ENCODE results near the gene MICU1. TPM values are rescaled to one million over a fixed set of nuclear protein-coding genes. Genes with fewer than 3 reads are reported as not detected.

MICU1 gene
- total RNA-seq, 1 experiment from 2014 or later: 39.4 TPM

DNA sequence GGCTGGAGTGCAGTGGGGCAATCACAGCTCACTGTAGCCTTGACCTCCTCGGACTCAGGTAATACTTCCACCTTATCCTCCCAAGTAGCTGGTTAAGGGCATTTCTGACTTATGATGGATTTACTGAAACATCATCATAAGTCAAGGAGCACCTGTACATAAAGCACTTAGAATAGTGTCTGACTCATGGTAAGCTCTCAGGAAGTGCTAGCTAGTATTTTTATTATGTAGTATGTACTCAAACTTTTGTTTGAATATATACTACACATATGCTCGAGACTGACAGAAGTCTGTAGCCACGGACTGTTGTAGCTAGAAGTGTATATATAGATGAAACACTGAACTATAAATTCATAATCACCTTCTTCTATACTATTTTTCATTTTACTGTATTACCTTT, 163.6 kb downstream of the MICU1 start:
- Histone ChIP-seq H3K27ac (ENCODE audit: low read depth, low read length) (no peak overlapping the region), H3K27me3 (ENCODE audit: insufficient read depth, low read length) (no peaks in the 10 kb centered on the region), H3K9me2 (ENCODE audit: insufficient read depth) (no peaks in the 10 kb centered on the region), H3K36me3 (ENCODE audit: control insufficient read depth in 1 of 2, insufficient read depth in 2 of 2, low read length in 2 of 2) (no peaks in the 10 kb centered on the region), H3K4me1 (ENCODE audit: control insufficient read depth in 1 of 2, insufficient read depth in 2 of 2, low read length in 2 of 2) (no peaks in the 10 kb centered on the region; a peak in 1 of 4 replicates), H4K20me1 (ENCODE audit: insufficient read depth) (no peaks in the 10 kb centered on the region), H3K4me3 (replicated peaks in 1 of 2; ENCODE audit: low read depth in 1 of 2, low read length in 2 of 2) (no peak overlapping the region), H2AFZ (ENCODE audit: low read depth, low read length, poor library complexity, severe bottlenecking) (no peak overlapping the region), H3K4me2 (ENCODE audit: low read length) (no peak overlapping the region), H3K9ac (ENCODE audit: low read length) (no peak overlapping the region), H3K79me2 (ENCODE audit: insufficient read depth, low read length) (no peaks in the 10 kb centered on the region), H3K9me3 (ENCODE audit: control insufficient read depth in 1 of 2, insufficient read depth in 1 of 2, low read depth in 1 of 2, low read length in 2 of 2) (no peaks in the 10 kb centered on the region)
- no TSS peak for BruUV-seq (replicated peaks)
- DNase-seq (ENCODE audit: low read depth, low spot score) (no peak), ATAC-seq (no peak)
- no peak for TF ChIP-seq TCF7L2 (IDR thresholded peaks at IDR 0.05; ENCODE audit: borderline replicate concordance, extremely low read depth, insufficient read depth, insufficient read length)
- TF ChIP-seq ZFX (IDR thresholded peaks at IDR 0.05): no peak
- TF ChIP-seq, protein P1, sequence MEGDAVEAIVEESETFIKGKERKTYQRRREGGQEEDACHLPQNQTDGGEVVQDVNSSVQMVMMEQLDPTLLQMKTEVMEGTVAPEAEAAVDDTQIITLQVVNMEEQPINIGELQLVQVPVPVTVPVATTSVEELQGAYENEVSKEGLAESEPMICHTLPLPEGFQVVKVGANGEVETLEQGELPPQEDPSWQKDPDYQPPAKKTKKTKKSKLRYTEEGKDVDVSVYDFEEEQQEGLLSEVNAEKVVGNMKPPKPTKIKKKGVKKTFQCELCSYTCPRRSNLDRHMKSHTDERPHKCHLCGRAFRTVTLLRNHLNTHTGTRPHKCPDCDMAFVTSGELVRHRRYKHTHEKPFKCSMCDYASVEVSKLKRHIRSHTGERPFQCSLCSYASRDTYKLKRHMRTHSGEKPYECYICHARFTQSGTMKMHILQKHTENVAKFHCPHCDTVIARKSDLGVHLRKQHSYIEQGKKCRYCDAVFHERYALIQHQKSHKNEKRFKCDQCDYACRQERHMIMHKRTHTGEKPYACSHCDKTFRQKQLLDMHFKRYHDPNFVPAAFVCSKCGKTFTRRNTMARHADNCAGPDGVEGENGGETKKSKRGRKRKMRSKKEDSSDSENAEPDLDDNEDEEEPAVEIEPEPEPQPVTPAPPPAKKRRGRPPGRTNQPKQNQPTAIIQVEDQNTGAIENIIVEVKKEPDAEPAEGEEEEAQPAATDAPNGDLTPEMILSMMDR (IDR thresholded peaks at IDR 0.05 in 2 of 3, conservative IDR thresholded peaks at IDR 0.05 in 1 of 3; ENCODE audit: borderline replicate concordance in 1 of 3, insufficient read depth in 1 of 3, low read depth in 2 of 3, low read length in 2 of 3): no peak
- TF ChIP-seq JUND (IDR thresholded peaks at IDR 0.05): no peak
- TF ChIP-seq, protein P2, sequence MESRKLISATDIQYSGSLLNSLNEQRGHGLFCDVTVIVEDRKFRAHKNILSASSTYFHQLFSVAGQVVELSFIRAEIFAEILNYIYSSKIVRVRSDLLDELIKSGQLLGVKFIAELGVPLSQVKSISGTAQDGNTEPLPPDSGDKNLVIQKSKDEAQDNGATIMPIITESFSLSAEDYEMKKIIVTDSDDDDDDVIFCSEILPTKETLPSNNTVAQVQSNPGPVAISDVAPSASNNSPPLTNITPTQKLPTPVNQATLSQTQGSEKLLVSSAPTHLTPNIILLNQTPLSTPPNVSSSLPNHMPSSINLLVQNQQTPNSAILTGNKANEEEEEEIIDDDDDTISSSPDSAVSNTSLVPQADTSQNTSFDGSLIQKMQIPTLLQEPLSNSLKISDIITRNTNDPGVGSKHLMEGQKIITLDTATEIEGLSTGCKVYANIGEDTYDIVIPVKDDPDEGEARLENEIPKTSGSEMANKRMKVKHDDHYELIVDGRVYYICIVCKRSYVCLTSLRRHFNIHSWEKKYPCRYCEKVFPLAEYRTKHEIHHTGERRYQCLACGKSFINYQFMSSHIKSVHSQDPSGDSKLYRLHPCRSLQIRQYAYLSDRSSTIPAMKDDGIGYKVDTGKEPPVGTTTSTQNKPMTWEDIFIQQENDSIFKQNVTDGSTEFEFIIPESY (IDR thresholded peaks at IDR 0.05; ENCODE audit: extremely low read depth, insufficient replicate concordance, low read length): no peak
- TF ChIP-seq, protein P3, sequence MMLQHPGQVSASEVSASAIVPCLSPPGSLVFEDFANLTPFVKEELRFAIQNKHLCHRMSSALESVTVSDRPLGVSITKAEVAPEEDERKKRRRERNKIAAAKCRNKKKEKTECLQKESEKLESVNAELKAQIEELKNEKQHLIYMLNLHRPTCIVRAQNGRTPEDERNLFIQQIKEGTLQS (IDR thresholded peaks at IDR 0.05): no peak
- no peak for TF ChIP-seq POLR2A (IDR thresholded peaks at IDR 0.05; ENCODE audit: borderline replicate concordance, extremely low read depth, insufficient read depth, insufficient read length)
- no peak for TF ChIP-seq EGR1 (IDR thresholded peaks at IDR 0.05; ENCODE audit: low read depth)
- ChIA-PET POLR2A (no interaction called here), CTCF (no interaction called here), RAD21 (ENCODE audit: low non-redundant PET in 1 of 2, low total read pairs in 2 of 2, uncharacterized antibody in 2 of 2, unreplicated experiment in 2 of 2) (no interaction called here)
- intact Hi-C loops (cut with micrococcal nuclease): no loop called here

All from HCT116 (cell line).